ENCODE results near the gene CAV1.

Gene CAV1

GRCh38 chr7:116543664-116544063 lies 18.8 kb downstream of the CAV1 start:
- no peaks in the 10 kb centered on the region for H3K27me3 ChIP-seq
- H3K36me3 ChIP-seq: no peaks in the 10 kb centered on the region
- H3K27ac ChIP-seq: no peak overlapping the region
- no peak overlapping the region for H3K4me2 ChIP-seq
- H3K9ac ChIP-seq: no peak overlapping the region
- TF ChIP-seq Cebpa-rat (IDR thresholded peaks at IDR 0.05): no peak
- no peak overlapping the region for H3K4me3 ChIP-seq
- no peaks in the 10 kb centered on the region for H4K20me1 ChIP-seq
- 0 out of 2 replicates have a peak, but pooled peaks cover 5% of the 10 kb centered on the region for H3K9me3 ChIP-seq
- H3K4me1 ChIP-seq: no peaks in the 10 kb centered on the region

DNA sequence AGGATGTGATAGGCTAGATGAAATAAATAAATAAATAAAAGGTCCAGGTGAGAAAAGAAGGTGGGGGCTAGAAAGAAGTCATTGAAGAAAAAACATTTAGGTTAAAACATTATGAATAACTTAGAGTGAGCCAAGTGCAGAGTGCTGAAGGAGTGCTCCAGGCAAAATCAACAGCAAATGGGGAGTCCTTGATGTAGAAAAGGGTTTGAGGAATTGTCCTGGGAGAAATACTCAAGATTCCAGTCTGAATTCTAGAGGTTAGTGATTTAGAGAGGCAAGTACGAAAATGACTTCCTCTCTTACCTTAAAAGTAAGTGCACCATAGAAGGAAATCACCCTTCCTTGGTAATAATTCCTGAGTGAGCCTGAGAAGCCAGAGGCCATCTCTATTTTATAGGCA lies 19.7 kb downstream of the CAV1 start:
- Histone ChIP-seq H3K4me2 (no peak overlapping the region), H3K9me3 (no peaks in the 10 kb centered on the region), H3K4me1 (no peaks in the 10 kb centered on the region), H4K20me1 (no peaks in the 10 kb centered on the region), H3K27ac (no peak overlapping the region), H3K36me3 (no peaks in the 10 kb centered on the region), H3K4me3 (no peak overlapping the region), H3K27me3 (no peaks in the 10 kb centered on the region), H3K9ac (no peak overlapping the region)
- no peak for TF ChIP-seq Cebpa-rat (IDR thresholded peaks at IDR 0.05)

DNA sequence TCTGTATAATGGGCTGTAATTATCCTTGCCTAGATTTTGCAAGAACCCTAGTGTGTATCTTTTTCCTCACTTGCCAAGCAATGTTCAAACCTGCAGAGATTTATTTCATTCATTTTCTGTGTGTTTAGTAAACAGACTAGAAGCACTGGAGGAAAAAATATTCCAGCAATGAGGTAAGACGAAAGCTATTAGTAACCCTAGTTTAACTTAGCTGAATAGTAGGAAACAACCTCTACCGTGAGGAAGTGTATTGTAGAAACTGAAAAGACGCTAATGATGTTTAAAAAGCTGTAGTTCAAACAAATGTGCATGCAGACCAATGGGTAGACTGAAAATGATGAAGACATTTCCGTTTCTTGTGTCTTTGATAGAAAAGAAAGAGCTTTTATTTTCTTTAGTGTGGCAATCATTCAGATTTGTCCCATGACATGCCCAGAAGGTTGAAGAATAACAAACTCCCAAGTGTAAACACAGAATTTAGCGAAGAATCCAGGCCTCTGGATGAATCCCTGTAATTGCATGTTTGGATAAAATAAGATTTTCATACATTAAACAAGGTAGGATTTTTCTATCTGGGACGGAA lies 20.7 kb downstream of the CAV1 start:
- Histone ChIP-seq H3K4me1 (no peaks in the 10 kb centered on the region), H3K9me3 (no peaks in the 10 kb centered on the region), H4K20me1 (no peaks in the 10 kb centered on the region), H3K27ac (no peak overlapping the region), H3K36me3 (no peaks in the 10 kb centered on the region), H3K9ac (no peak overlapping the region), H3K4me3 (no peak overlapping the region), H3K4me2 (no peak overlapping the region), H3K27me3 (no peaks in the 10 kb centered on the region)
- TF ChIP-seq Cebpa-rat (IDR thresholded peaks at IDR 0.05): no peak

DNA sequence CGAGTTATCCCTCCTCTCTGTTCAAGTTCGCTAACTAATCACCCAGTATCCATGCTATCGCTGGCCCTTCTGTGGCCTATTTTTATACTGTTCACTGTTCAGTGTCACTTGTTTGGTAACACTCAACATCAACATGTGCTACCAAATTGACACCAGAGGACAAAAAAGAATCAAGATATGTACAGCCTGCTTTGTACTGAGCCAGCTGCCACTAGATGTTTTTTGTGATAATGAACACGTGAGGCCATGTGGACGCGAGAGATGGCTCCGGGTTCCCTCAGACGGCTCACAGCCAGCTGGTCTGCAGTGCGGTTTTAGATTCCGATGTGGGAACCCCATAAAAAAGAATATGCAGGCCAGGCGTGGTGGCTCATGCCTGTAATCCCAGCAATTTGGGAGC lies 21.2 kb downstream of the CAV1 start:
- H4K20me1 ChIP-seq: no peaks in the 10 kb centered on the region
- no peak overlapping the region for H3K4me3 ChIP-seq
- no peak for TF ChIP-seq Cebpa-rat (IDR thresholded peaks at IDR 0.05)
- no peaks in the 10 kb centered on the region for H3K36me3 ChIP-seq
- H3K9ac ChIP-seq: no peak overlapping the region
- no peaks in the 10 kb centered on the region for H3K27me3 ChIP-seq
- H3K9me3 ChIP-seq: no peaks in the 10 kb centered on the region
- H3K27ac ChIP-seq: no peak overlapping the region
- no peak overlapping the region for H3K4me2 ChIP-seq
- no peaks in the 10 kb centered on the region for H3K4me1 ChIP-seq

DNA sequence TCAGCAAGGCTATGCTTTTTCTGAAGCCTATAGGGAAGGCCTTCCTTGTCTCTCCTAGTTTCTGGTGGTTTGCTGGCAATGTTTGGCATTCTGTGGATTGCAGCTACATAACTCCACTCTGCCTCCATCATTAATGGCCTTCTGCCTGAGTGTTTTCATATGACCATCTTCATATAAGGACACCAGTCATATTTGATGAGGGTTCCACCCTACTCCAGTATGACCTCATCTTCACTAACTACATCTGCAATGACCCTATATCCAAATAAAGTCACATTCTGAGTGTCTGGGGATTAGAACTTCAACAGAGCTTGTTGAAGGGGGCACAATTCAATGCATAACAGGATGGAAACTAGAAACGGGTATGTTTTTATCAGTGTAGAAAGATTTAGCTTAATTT lies 22.1 kb downstream of the CAV1 start:
- no peaks in the 10 kb centered on the region for H3K27me3 ChIP-seq
- H3K9ac ChIP-seq: no peak overlapping the region
- H3K27ac ChIP-seq: no peak overlapping the region
- no peaks in the 10 kb centered on the region for H4K20me1 ChIP-seq
- no peak for TF ChIP-seq Cebpa-rat (IDR thresholded peaks at IDR 0.05)
- H3K9me3 ChIP-seq: no peaks in the 10 kb centered on the region
- H3K4me3 ChIP-seq: no peak overlapping the region
- no peaks in the 10 kb centered on the region for H3K4me1 ChIP-seq
- no peaks in the 10 kb centered on the region for H3K36me3 ChIP-seq
- H3K4me2 ChIP-seq: no peak overlapping the region

DNA sequence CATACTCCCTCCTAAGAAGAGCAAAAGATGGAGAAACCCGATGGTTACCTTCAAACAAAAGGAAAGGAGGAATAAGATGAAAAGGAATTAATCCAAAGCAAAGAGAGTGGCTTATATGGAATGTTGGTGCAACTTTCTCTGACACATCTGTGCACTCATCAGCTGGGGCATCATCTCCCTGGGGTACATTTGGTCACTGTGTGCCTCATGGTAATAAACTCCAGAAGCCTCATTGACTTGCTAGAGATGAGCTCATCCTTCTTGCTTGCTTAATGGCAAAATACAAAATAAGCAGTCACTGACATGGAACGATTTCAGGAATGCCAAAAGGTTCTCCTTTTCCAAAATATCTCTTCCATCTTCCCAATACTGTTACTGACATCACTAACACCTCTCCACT lies 22.5 kb downstream of the CAV1 start:
- H3K4me2 ChIP-seq: no peak overlapping the region
- H3K27me3 ChIP-seq: no peaks in the 10 kb centered on the region
- H4K20me1 ChIP-seq: no peaks in the 10 kb centered on the region
- TF ChIP-seq Cebpa-rat (IDR thresholded peaks at IDR 0.05): no peak
- H3K9me3 ChIP-seq: no peaks in the 10 kb centered on the region
- H3K27ac ChIP-seq: no peak overlapping the region
- H3K4me3 ChIP-seq: no peak overlapping the region
- no peaks in the 10 kb centered on the region for H3K4me1 ChIP-seq
- no peak overlapping the region for H3K9ac ChIP-seq
- no peaks in the 10 kb centered on the region for H3K36me3 ChIP-seq

- Histone ChIP-seq H3K9ac (no peak overlapping the region), H3K27me3 (no peaks in the 10 kb centered on the region), H3K9me3 (no peaks in the 10 kb centered on the region), H3K4me2 (no peak overlapping the region), H3K36me3 (no peaks in the 10 kb centered on the region), H3K27ac (no peak overlapping the region), H4K20me1 (no peaks in the 10 kb centered on the region), H3K4me3 (no peak overlapping the region), H3K4me1 (no peaks in the 10 kb centered on the region)
- no peak for TF ChIP-seq Cebpa-rat (IDR thresholded peaks at IDR 0.05)
Observed at GRCh38 chr7:116548506-116548905, 23.7 kb downstream of the CAV1 start.

- no peaks in the 10 kb centered on the region for H3K9me3 ChIP-seq
- H3K36me3 ChIP-seq: no peaks in the 10 kb centered on the region
- H3K4me3 ChIP-seq: no peak overlapping the region
- no peaks in the 10 kb centered on the region for H3K4me1 ChIP-seq
- TF ChIP-seq Cebpa-rat (IDR thresholded peaks at IDR 0.05): no peak
- H3K27me3 ChIP-seq: no peaks in the 10 kb centered on the region
- no peaks in the 10 kb centered on the region for H4K20me1 ChIP-seq
- no peak overlapping the region for H3K27ac ChIP-seq
- H3K4me2 ChIP-seq: no peak overlapping the region
- H3K9ac ChIP-seq: no peak overlapping the region
Observed at GRCh38 chr7:116549370-116549769, 24.5 kb downstream of the CAV1 start.

- Histone ChIP-seq H3K9ac (no peak overlapping the region), H3K4me3 (no peak overlapping the region), H3K4me2 (no peak overlapping the region), H3K36me3 (no peaks in the 10 kb centered on the region), H3K27me3 (no peaks in the 10 kb centered on the region), H3K4me1 (peaks cover 16% of the 10 kb centered on the region), H4K20me1 (no peaks in the 10 kb centered on the region), H3K27ac (no peak overlapping the region), H3K9me3 (no peaks in the 10 kb centered on the region)
- TF ChIP-seq Cebpa-rat (IDR thresholded peaks at IDR 0.05): no peak
Observed at GRCh38 chr7:116551692-116552091, 26.9 kb downstream of the CAV1 start.

GRCh38 chr7:116552602-116553001 lies 27.8 kb downstream of the CAV1 start:
- no peak for TF ChIP-seq Cebpa-rat (IDR thresholded peaks at IDR 0.05)
- no peaks in the 10 kb centered on the region for H3K27me3 ChIP-seq
- no peak overlapping the region for H3K4me2 ChIP-seq
- no peaks in the 10 kb centered on the region for H4K20me1 ChIP-seq
- H3K4me3 ChIP-seq: no peak overlapping the region
- H3K9me3 ChIP-seq: no peaks in the 10 kb centered on the region
- H3K36me3 ChIP-seq: no peaks in the 10 kb centered on the region
- no peak overlapping the region for H3K27ac ChIP-seq
- H3K9ac ChIP-seq: no peak overlapping the region
- peaks cover 17% of the 10 kb centered on the region for H3K4me1 ChIP-seq
